HG02870 (cell line): Measurements from ENCODE around the gene PDK2.

ENCODE experiments used
- ATAC-seq: cut with Tn5 transposase; IDR thresholded peaks from one replicate; pipeline ENCODE4 v1.9.1; 2021; ENCODE audit warnings: mild to moderate bottlenecking, moderate library complexity; ENCODE audit not compliant: unreplicated experiment

PDK2 gene

GRCh38 chr17:50078430-50078829 lies 16.7 kb upstream of the PDK2 start:
- ATAC-seq = no peak

GRCh38 chr17:50079334-50080095 lies 15.6 kb upstream of the PDK2 start:
- no peak for ATAC-seq

- no peak for ATAC-seq
These were observed 15.1 kb upstream of the PDK2 start for GRCh38 chr17:50080096-50080480.

- no peak for ATAC-seq
These were observed 14.3 kb upstream of the PDK2 start for GRCh38 chr17:50080827-50081226.

- no peak for ATAC-seq
These were observed 13.4 kb upstream of the PDK2 start for GRCh38 chr17:50081757-50082156.

- ATAC-seq = no peak
These were observed 7.8 kb upstream of the PDK2 start for GRCh38 chr17:50087246-50087911.

GRCh38 chr17:50087912-50088405 lies 7.2 kb upstream of the PDK2 start:
- ATAC-seq = no peak

GRCh38 chr17:50088952-50089825 lies 6.0 kb upstream of the PDK2 start:
- ATAC-seq = no peak

GRCh38 chr17:50090071-50090470 lies 5.1 kb upstream of the PDK2 start:
- ATAC-seq = no peak

GRCh38 chr17:50090971-50091917 lies 3.9 kb upstream of the PDK2 start:
- ATAC-seq = no peak

GRCh38 chr17:50091918-50092285 lies 3.2 kb upstream of the PDK2 start:
- no peak for ATAC-seq

- ATAC-seq = no peak
These were observed 1.9 kb upstream of the PDK2 start for GRCh38 chr17:50093246-50093645.

GRCh38 chr17:50093807-50094206 lies 1.3 kb upstream of the PDK2 start:
- ATAC-seq = no peak

GRCh38 chr17:50094243-50094752 lies 853 bp upstream of the PDK2 start:
- no peak for ATAC-seq

- no peak for ATAC-seq
These were observed 481 bp downstream of the PDK2 start for GRCh38 chr17:50095626-50096037.

GRCh38 chr17:50096092-50096491 lies 941 bp downstream of the PDK2 start:
- no peak for ATAC-seq

- ATAC-seq = no peak
These were observed 1.6 kb downstream of the PDK2 start for GRCh38 chr17:50096758-50097157.

GRCh38 chr17:50097455-50097854 lies 2.3 kb downstream of the PDK2 start:
- ATAC-seq = no peak

GRCh38 chr17:50097926-50098325 lies 2.8 kb downstream of the PDK2 start:
- no peak for ATAC-seq

- no peak for ATAC-seq
These were observed 3.4 kb downstream of the PDK2 start for GRCh38 chr17:50098583-50098982.
